Measurements from ENCODE around the gene SELPLG.

DNA sequence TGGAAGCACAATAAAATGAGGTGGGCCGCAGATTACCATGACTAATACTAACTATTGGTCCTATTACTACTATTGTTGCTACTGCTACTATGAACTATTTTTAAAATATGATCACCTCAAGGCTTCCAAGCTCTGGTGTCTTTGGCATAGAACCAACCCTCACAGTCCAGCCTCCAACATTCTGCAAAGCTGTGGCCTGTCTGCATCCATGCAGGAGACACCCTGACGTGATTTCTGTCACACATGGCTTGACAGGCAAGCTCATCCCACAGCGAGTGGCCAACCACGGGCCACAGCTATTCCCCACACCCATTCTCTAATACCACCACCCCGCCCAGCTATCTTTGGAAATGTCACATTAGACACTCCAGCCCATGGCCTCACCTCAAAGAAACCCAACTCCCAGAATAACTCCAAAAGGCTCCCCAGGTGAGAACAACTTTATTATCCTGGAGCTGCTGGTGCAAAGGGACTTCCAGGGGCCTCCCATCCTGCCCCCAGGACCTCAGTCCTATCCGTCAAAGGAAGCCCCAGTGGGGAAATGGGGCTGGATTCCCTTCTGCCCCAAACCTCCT is 56.9 kb downstream of the SELPLG start:
- TF ChIP-seq, protein P1, sequence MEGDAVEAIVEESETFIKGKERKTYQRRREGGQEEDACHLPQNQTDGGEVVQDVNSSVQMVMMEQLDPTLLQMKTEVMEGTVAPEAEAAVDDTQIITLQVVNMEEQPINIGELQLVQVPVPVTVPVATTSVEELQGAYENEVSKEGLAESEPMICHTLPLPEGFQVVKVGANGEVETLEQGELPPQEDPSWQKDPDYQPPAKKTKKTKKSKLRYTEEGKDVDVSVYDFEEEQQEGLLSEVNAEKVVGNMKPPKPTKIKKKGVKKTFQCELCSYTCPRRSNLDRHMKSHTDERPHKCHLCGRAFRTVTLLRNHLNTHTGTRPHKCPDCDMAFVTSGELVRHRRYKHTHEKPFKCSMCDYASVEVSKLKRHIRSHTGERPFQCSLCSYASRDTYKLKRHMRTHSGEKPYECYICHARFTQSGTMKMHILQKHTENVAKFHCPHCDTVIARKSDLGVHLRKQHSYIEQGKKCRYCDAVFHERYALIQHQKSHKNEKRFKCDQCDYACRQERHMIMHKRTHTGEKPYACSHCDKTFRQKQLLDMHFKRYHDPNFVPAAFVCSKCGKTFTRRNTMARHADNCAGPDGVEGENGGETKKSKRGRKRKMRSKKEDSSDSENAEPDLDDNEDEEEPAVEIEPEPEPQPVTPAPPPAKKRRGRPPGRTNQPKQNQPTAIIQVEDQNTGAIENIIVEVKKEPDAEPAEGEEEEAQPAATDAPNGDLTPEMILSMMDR (IDR thresholded peaks at IDR 0.05), result no peak
- TF ChIP-seq POLR2AphosphoS5 (IDR thresholded peaks at IDR 0.05; ENCODE audit: low read depth, low read length), result no peak

All from Panc1 (cell line).